ENCODE data around the gene TMTC2. TPM values are rescaled to one million over a fixed set of nuclear protein-coding genes. Genes with fewer than 3 reads are reported as not detected.

Gene TMTC2
- total RNA-seq, 2 donors from 2014 or later = 1.6 to 2.5 TPM

- ATAC-seq = no peak
- no peak for DNase-seq (ENCODE audit: low spot score)
- no peaks in the 10 kb centered on the region for H3K4me1 Mint-ChIP-seq (ENCODE audit: low read depth in 2 of 2)
- peaks cover 3% of the 10 kb centered on the region for H3K9me3 Mint-ChIP-seq
- H3K4me3 Mint-ChIP-seq = no peak overlapping the region
- H3K36me3 Mint-ChIP-seq = no peaks in the 10 kb centered on the region
- no peaks in the 10 kb centered on the region for H3K27me3 Mint-ChIP-seq
- H3K27ac Mint-ChIP-seq = no peak overlapping the region
Measured at GRCh38 chr12:82725741-82726140, 39.0 kb downstream of the TMTC2 start.

GRCh38 chr12:82727886-82728285 is 41.2 kb downstream of the TMTC2 start:
- no peaks in the 10 kb centered on the region for H3K27me3 Mint-ChIP-seq
- DNase-seq (ENCODE audit: low spot score) (no peak), ATAC-seq (no peak)
- peaks cover 3% of the 10 kb centered on the region for H3K9me3 Mint-ChIP-seq
- H3K4me3 Mint-ChIP-seq = no peak overlapping the region
- H3K36me3 Mint-ChIP-seq = no peaks in the 10 kb centered on the region
- H3K27ac Mint-ChIP-seq = no peak overlapping the region
- H3K4me1 Mint-ChIP-seq (ENCODE audit: low read depth in 2 of 2) = no peaks in the 10 kb centered on the region

GRCh38 chr12:82728710-82729109 is 42.0 kb downstream of the TMTC2 start:
- ATAC-seq (no peak), DNase-seq (ENCODE audit: low spot score) (no peak)
- Mint-ChIP-seq H3K36me3 (no peaks in the 10 kb centered on the region), H3K4me3 (no peak overlapping the region), H3K4me1 (ENCODE audit: low read depth in 2 of 2) (no peaks in the 10 kb centered on the region), H3K27ac (no peak overlapping the region), H3K27me3 (no peaks in the 10 kb centered on the region), H3K9me3 (peaks cover 3% of the 10 kb centered on the region)

GRCh38 chr12:82730953-82731459 is 44.3 kb downstream of the TMTC2 start:
- H3K27me3 Mint-ChIP-seq = no peaks in the 10 kb centered on the region
- H3K27ac Mint-ChIP-seq = no peak overlapping the region
- H3K36me3 Mint-ChIP-seq = no peaks in the 10 kb centered on the region
- no peak overlapping the region for H3K4me3 Mint-ChIP-seq
- ATAC-seq (no peak), DNase-seq (ENCODE audit: low spot score) (no peak)
- no peaks in the 10 kb centered on the region for H3K4me1 Mint-ChIP-seq (ENCODE audit: low read depth in 2 of 2)
- peaks cover 3% of the 10 kb centered on the region for H3K9me3 Mint-ChIP-seq

GRCh38 chr12:82740129-82741000 is 53.7 kb downstream of the TMTC2 start:
- Mint-ChIP-seq H3K27ac (no peak overlapping the region), H3K9me3 (no peaks in the 10 kb centered on the region), H3K36me3 (no peaks in the 10 kb centered on the region), H3K4me1 (ENCODE audit: low read depth in 2 of 2) (no peaks in the 10 kb centered on the region), H3K4me3 (no peak overlapping the region), H3K27me3 (no peaks in the 10 kb centered on the region)
- ATAC-seq (no peak), DNase-seq (ENCODE audit: low spot score) (no peak)

- ATAC-seq = no peak
- H3K27me3 Mint-ChIP-seq = no peaks in the 10 kb centered on the region
- no peaks in the 10 kb centered on the region for H3K4me1 Mint-ChIP-seq (ENCODE audit: low read depth in 2 of 2)
- no peak overlapping the region for H3K4me3 Mint-ChIP-seq
- no peak overlapping the region for H3K27ac Mint-ChIP-seq
- no peaks in the 10 kb centered on the region for H3K9me3 Mint-ChIP-seq
- no peak for DNase-seq (ENCODE audit: low spot score)
- no peaks in the 10 kb centered on the region for H3K36me3 Mint-ChIP-seq
Measured at GRCh38 chr12:82745063-82745674, 58.5 kb downstream of the TMTC2 start.

- Mint-ChIP-seq H3K27me3 (no peaks in the 10 kb centered on the region), H3K27ac (no peak overlapping the region), H3K36me3 (no peaks in the 10 kb centered on the region), H3K4me3 (no peak overlapping the region), H3K4me1 (ENCODE audit: low read depth in 2 of 2) (no peaks in the 10 kb centered on the region), H3K9me3 (no peaks in the 10 kb centered on the region)
- ATAC-seq = no peak
- no peak for DNase-seq (ENCODE audit: low spot score)
Measured at GRCh38 chr12:82745807-82746206, 59.1 kb downstream of the TMTC2 start.

GRCh38 chr12:82746668-82747067 is 60.0 kb downstream of the TMTC2 start:
- no peak overlapping the region for H3K4me3 Mint-ChIP-seq
- ATAC-seq (no peak), DNase-seq (ENCODE audit: low spot score) (no peak)
- no peaks in the 10 kb centered on the region for H3K36me3 Mint-ChIP-seq
- no peak overlapping the region for H3K27ac Mint-ChIP-seq
- no peaks in the 10 kb centered on the region for H3K27me3 Mint-ChIP-seq
- H3K4me1 Mint-ChIP-seq (ENCODE audit: low read depth in 2 of 2) = no peaks in the 10 kb centered on the region
- no peaks in the 10 kb centered on the region for H3K9me3 Mint-ChIP-seq

GRCh38 chr12:82749015-82749414 is 62.3 kb downstream of the TMTC2 start:
- no peaks in the 10 kb centered on the region for H3K27me3 Mint-ChIP-seq
- H3K4me1 Mint-ChIP-seq (ENCODE audit: low read depth in 2 of 2) = no peaks in the 10 kb centered on the region
- no peak overlapping the region for H3K27ac Mint-ChIP-seq
- ATAC-seq = no peak
- H3K4me3 Mint-ChIP-seq = no peak overlapping the region
- no peaks in the 10 kb centered on the region for H3K36me3 Mint-ChIP-seq
- no peaks in the 10 kb centered on the region for H3K9me3 Mint-ChIP-seq
- DNase-seq (ENCODE audit: low spot score) = no peak

- no peaks in the 10 kb centered on the region for H3K9me3 Mint-ChIP-seq
- no peaks in the 10 kb centered on the region for H3K36me3 Mint-ChIP-seq
- no peaks in the 10 kb centered on the region for H3K27me3 Mint-ChIP-seq
- ATAC-seq = no peak
- no peak for DNase-seq (ENCODE audit: low spot score)
- no peak overlapping the region for H3K4me3 Mint-ChIP-seq
- H3K4me1 Mint-ChIP-seq (ENCODE audit: low read depth in 2 of 2) = no peaks in the 10 kb centered on the region
- no peak overlapping the region for H3K27ac Mint-ChIP-seq
Measured at GRCh38 chr12:82754856-82755255, 68.2 kb downstream of the TMTC2 start.

- Mint-ChIP-seq H3K27me3 (no peaks in the 10 kb centered on the region), H3K4me1 (ENCODE audit: low read depth in 2 of 2) (no peaks in the 10 kb centered on the region), H3K27ac (no peak overlapping the region), H3K9me3 (no peaks in the 10 kb centered on the region), H3K36me3 (no peaks in the 10 kb centered on the region), H3K4me3 (no peak overlapping the region)
- ATAC-seq (no peak), DNase-seq (ENCODE audit: low spot score) (no peak)
Measured at GRCh38 chr12:82756303-82756702, 69.6 kb downstream of the TMTC2 start.

GRCh38 chr12:82757059-82757458 is 70.4 kb downstream of the TMTC2 start:
- Mint-ChIP-seq H3K27me3 (no peaks in the 10 kb centered on the region), H3K4me1 (ENCODE audit: low read depth in 2 of 2) (no peaks in the 10 kb centered on the region), H3K36me3 (no peaks in the 10 kb centered on the region), H3K9me3 (no peaks in the 10 kb centered on the region), H3K27ac (no peak overlapping the region), H3K4me3 (no peak overlapping the region)
- ATAC-seq (no peak), DNase-seq (ENCODE audit: low spot score) (no peak)

GRCh38 chr12:82757656-82758055 is 71.0 kb downstream of the TMTC2 start:
- H3K4me3 Mint-ChIP-seq = no peak overlapping the region
- ATAC-seq (no peak), DNase-seq (ENCODE audit: low spot score) (no peak)
- H3K9me3 Mint-ChIP-seq = no peaks in the 10 kb centered on the region
- no peaks in the 10 kb centered on the region for H3K4me1 Mint-ChIP-seq (ENCODE audit: low read depth in 2 of 2)
- no peaks in the 10 kb centered on the region for H3K27me3 Mint-ChIP-seq
- no peak overlapping the region for H3K27ac Mint-ChIP-seq
- H3K36me3 Mint-ChIP-seq = no peaks in the 10 kb centered on the region

GRCh38 chr12:82758749-82759330 is 72.1 kb downstream of the TMTC2 start:
- no peaks in the 10 kb centered on the region for H3K27me3 Mint-ChIP-seq
- no peak overlapping the region for H3K27ac Mint-ChIP-seq
- no peaks in the 10 kb centered on the region for H3K36me3 Mint-ChIP-seq
- no peak for ATAC-seq
- H3K9me3 Mint-ChIP-seq = no peaks in the 10 kb centered on the region
- no peak for DNase-seq (ENCODE audit: low spot score)
- no peak overlapping the region for H3K4me3 Mint-ChIP-seq
- no peaks in the 10 kb centered on the region for H3K4me1 Mint-ChIP-seq (ENCODE audit: low read depth in 2 of 2)
